GM13976 (cell line): ENCODE measurements around the gene NFIA.

Experiments
- DNase-seq: peaks from one replicate; pipeline ENCODE4 v3.0.0; 2012; ENCODE audit warnings: low spot score
- CTCF ChIP-seq: IDR thresholded peaks from 2 replicates; pipeline ENCODE4 v1.5.1; 2012; ENCODE audit warnings: borderline replicate concordance, mild to moderate bottlenecking; ENCODE audit not compliant: insufficient read depth; ENCODE audit errors: extremely low read depth, missing control alignments, control extremely low read depth
- in situ Hi-C: fragments of 300-500 bp; cut with MboI; formaldehyde crosslinking; loops from one replicate; pipeline ENCODE4 v1.12.0; 2022; ENCODE audit warnings: low sequenced_read_pairs, mixed read lengths, inconsistent platforms; ENCODE audit not compliant: unreplicated experiment

The NFIA gene

DNA sequence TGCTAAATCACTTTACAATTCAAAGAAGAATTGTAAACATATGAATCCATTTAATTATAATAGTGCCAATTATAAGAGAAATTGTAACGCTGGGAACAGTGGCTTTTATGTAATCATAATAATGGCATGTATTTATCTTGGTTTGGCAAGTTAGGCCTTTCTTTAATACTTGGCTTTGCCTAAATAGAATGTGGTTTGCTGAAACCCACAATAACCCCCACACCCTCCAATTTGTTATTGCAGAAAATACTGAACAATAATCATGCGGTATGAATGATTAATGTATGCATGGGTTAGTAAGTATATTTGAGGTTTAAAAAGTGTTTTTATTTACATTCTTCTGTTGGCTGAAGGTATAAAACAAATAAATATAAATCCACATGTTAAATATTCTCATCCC is 138.2 kb downstream of the NFIA start:
- in situ Hi-C loops = no loop called here
- TF ChIP-seq CTCF = no peak
- DNase-seq = no peak

DNA sequence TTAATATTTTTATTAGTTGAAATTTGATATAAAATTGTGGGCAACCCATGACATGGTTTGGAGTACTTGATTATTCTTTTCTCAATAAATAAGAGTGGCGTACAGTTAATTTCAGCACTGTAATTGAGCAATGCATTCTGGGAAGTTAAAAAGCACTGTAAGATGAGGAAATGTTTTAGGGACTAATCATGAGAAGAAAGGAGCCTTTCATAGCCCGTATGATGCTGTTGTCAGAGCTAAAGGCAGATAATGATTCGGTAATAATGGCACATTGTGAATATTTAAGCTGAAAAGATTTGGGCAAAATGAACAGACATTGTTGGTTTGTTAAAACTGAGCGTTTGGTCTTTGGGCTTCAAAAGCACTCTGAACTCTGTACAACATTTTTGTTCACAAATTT is 139.3 kb downstream of the NFIA start:
- no peak for TF ChIP-seq CTCF
- in situ Hi-C loops = no loop called here
- DNase-seq = no peak

DNA sequence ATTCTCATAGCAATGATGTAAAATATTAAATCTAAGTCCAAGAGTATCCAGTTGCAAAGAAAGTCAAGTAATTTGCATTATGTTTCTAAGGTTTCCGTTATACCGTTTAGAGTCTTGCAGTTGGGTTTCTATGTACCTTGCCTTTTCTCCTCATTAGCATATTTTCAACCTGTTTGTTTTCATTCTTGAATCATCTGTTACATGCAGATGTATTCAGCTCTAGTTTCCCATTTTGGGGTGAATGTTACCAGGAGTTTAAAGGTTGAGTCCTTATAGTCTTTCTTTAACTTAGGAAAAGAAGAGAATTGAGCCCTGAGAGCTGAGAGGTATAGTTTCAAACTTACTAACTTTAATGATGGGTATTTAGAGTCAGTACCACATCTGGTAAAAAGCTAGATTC is 139.9 kb downstream of the NFIA start:
- TF ChIP-seq CTCF = no peak
- in situ Hi-C loops = no loop called here
- no peak for DNase-seq

DNA sequence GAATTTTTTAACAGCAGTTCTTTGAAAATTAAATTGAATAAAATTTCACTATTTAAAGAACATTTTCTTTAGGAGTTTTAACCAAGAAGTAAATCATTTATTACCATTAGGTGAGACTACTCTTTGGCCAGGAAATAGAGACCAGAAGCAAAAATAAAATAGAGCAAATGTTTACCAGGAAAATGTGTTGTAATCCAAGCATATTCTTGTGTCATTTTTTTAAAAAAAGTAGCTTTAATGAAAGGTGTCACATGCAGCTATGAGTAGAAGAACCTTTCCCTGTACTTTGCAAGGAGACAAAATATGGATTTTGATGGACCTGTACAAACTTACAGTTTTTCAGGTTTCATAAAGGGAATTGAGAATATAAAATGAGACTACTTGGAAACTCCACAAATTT is 140.8 kb downstream of the NFIA start:
- no peak for TF ChIP-seq CTCF
- in situ Hi-C loops = no loop called here
- no peak for DNase-seq

DNA sequence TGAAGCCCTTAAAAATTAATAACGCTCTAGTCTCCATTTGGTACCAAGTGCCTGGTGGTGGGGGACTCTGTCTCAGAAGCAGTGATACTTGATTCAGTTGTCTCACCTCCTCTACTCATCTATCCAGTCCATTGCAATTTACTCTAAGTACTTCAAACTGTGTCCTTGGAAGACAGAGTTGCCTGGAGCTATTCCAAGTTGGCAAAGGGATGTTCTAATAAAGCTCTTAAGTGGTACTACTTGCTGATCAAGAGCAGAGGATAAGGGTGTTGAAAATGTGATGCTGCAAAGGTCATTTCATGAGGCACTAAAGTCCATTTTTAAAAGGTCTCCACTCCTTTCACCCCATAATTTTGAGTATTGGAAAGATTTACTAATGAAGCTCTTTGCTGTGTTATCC is 142.2 kb downstream of the NFIA start:
- no peak for TF ChIP-seq CTCF
- in situ Hi-C loops = no loop called here
- DNase-seq = no peak

DNA sequence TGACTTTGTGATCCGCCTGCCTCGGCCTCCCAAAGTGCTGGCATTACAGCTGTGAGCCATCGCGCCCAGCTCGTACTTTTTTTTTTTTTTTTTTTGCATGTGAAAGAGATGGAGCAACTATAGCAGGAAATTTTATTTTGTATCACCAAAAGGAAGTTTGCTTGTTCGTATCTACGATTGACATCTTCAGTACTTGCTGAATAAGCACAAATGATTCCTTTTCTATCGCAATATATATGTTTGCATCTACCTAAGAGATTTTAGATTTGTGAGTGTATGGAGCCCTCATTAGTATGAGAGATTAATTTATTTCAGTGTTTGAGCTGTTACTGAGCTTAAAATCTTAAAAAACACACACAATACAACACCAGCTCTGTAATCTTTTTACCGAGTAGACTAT is 143.1 kb downstream of the NFIA start:
- DNase-seq = no peak
- in situ Hi-C loops = no loop called here
- no peak for TF ChIP-seq CTCF
